ENCODE data around the gene STXBP3. TPM values are rescaled to one million over a fixed set of nuclear protein-coding genes. Genes with fewer than 3 reads are reported as not detected.

Gene STXBP3
- total and polyA plus RNA-seq, 9 of the 15 experiments (the other 6 are each of a cell fraction or from before 2014, with no cell fraction given) = 32.5 to 52.5 (median 39.2) TPM

DNA sequence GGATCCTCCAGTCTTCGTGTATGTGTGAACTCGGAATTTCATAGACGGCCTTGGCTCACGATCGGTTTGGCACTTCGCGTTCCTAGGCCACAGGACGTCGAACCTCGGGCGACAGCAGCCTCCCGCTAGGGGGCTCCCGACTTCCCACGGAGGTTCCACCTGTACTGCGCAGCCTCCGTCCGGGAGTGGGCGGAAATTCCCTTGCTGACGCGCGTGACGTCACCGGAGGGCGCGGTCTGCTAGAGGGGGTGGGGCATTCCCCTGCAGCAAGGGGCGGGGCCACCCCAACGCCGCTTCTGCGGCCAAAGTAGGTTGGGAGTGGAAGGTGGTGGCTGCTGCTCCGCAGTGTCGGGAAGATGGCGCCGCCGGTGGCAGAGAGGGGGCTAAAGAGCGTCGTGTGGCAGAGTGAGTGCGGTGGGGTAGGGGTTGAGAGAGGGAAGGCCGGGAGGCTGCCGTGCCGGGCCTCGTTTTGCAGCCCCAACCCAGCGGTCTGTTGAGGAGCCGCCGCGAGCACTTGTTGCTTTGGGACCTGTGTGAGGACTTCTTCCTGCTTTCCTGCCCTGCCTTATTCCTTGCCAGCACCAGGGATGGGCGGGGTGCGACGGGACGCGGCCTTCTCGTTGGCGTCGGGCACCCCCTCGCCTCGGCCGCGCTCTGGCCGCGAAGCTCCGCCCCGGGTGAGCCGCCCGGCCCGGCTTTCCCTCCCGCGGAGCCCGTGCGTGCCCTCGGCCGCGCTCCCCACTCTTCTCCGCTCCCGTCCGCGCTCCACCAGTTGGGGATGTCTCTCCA, at the start of gene STXBP3 (continued):
- peak; percentile 100 for TF ChIP-seq NBN (IDR thresholded peaks at IDR 0.05; ENCODE audit: low read depth)
- TF ChIP-seq NCOA6 (IDR thresholded peaks at IDR 0.05) = peak; percentile 98
- TF ChIP-seq, protein P1, sequence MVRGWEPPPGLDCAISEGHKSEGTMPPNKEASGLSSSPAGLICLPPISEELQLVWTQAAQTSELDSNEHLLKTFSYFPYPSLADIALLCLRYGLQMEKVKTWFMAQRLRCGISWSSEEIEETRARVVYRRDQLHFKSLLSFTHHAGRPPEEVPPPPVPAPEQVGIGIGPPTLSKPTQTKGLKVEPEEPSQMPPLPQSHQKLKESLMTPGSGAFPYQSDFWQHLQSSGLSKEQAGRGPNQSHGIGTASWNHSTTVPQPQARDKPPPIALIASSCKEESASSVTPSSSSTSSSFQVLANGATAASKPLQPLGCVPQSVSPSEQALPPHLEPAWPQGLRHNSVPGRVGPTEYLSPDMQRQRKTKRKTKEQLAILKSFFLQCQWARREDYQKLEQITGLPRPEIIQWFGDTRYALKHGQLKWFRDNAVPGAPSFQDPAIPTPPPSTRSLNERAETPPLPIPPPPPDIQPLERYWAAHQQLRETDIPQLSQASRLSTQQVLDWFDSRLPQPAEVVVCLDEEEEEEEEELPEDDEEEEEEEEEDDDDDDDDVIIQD (CRISPR knock-in tag; IDR thresholded peaks at IDR 0.05) = no peak
- TF ChIP-seq MAFG (tag; conservative IDR thresholded peaks at IDR 0.05) = no peak
- TF ChIP-seq, protein P2, sequence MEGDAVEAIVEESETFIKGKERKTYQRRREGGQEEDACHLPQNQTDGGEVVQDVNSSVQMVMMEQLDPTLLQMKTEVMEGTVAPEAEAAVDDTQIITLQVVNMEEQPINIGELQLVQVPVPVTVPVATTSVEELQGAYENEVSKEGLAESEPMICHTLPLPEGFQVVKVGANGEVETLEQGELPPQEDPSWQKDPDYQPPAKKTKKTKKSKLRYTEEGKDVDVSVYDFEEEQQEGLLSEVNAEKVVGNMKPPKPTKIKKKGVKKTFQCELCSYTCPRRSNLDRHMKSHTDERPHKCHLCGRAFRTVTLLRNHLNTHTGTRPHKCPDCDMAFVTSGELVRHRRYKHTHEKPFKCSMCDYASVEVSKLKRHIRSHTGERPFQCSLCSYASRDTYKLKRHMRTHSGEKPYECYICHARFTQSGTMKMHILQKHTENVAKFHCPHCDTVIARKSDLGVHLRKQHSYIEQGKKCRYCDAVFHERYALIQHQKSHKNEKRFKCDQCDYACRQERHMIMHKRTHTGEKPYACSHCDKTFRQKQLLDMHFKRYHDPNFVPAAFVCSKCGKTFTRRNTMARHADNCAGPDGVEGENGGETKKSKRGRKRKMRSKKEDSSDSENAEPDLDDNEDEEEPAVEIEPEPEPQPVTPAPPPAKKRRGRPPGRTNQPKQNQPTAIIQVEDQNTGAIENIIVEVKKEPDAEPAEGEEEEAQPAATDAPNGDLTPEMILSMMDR (IDR thresholded peaks at IDR 0.05 in 2 of 3, conservative IDR thresholded peaks at IDR 0.05 in 1 of 3; ENCODE audit: insufficient read depth in 2 of 3, low read depth in 1 of 3, low read length in 3 of 3) = peak; percentile 83 to 98 (median 94)
- TF ChIP-seq, protein P3, sequence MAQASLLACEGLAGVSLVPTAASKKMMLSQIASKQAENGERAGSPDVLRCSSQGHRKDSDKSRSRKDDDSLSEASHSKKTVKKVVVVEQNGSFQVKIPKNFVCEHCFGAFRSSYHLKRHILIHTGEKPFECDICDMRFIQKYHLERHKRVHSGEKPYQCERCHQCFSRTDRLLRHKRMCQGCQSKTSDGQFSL (CRISPR knock-in tag; IDR thresholded peaks at IDR 0.05) = peak; percentile 80; the same call in 1 of the 2 replicates
- TF ChIP-seq, protein P3 (tag; IDR thresholded peaks at IDR 0.05) = peak in 1 of 2 experiments; percentile 71; a peak in 2 of 4 replicates
- TF ChIP-seq ZNF311 (CRISPR knock-in tag; IDR thresholded peaks at IDR 0.05) = no peak; the same call in 1 of the 2 replicates
- TF ChIP-seq NONO (IDR thresholded peaks at IDR 0.05; ENCODE audit: low read depth in 2 of 2, low read length in 1 of 2) = peak; percentile 39 to 61; a peak in 3 of 4 replicates
- peak; percentile 62 to 90 for TF ChIP-seq RCOR1 (IDR thresholded peaks at IDR 0.05; ENCODE audit: borderline replicate concordance in 1 of 2, low read depth in 2 of 2, low read length in 2 of 2)
- TF ChIP-seq, protein P4, sequence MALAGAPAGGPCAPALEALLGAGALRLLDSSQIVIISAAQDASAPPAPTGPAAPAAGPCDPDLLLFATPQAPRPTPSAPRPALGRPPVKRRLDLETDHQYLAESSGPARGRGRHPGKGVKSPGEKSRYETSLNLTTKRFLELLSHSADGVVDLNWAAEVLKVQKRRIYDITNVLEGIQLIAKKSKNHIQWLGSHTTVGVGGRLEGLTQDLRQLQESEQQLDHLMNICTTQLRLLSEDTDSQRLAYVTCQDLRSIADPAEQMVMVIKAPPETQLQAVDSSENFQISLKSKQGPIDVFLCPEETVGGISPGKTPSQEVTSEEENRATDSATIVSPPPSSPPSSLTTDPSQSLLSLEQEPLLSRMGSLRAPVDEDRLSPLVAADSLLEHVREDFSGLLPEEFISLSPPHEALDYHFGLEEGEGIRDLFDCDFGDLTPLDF (CRISPR knock-in tag; IDR thresholded peaks at IDR 0.05) = no peak; the same call in 1 of the 2 replicates
- no peak; the same call in none of the 2 replicates for TF ChIP-seq TARDBP (IDR thresholded peaks at IDR 0.05)
- TF ChIP-seq CHD2 (IDR thresholded peaks at IDR 0.05; ENCODE audit: low read depth, low read length) = peak; percentile 59; the same call in 1 of the 2 replicates
- TF ChIP-seq BRD9 (IDR thresholded peaks at IDR 0.05; ENCODE audit: low read depth, partially characterized antibody) = peak; percentile 51
- TF ChIP-seq ZNF143 (CRISPR knock-in tag; IDR thresholded peaks at IDR 0.05) = peak; percentile 18; the same call in 1 of the 2 replicates
- TF ChIP-seq ZFP1 (CRISPR knock-in tag; IDR thresholded peaks at IDR 0.05) = 0 out of 2 replicates have a peak, but pooled peaks have one; percentile 76
- TF ChIP-seq RBM14 (IDR thresholded peaks at IDR 0.05; ENCODE audit: borderline replicate concordance, insufficient read depth, low read depth, low read length) = no peak
- peak; percentile 48 for TF ChIP-seq NFE2 (IDR thresholded peaks at IDR 0.05; ENCODE audit: low read depth)
- TF ChIP-seq ELF1 (tag; IDR thresholded peaks at IDR 0.05) = peak; percentile 55
- TF ChIP-seq EWSR1 (IDR thresholded peaks at IDR 0.05; ENCODE audit: borderline replicate concordance, low read depth, partially characterized antibody) = no peak
- no peak for TF ChIP-seq PURB (CRISPR knock-in tag; IDR thresholded peaks at IDR 0.05; ENCODE audit: low read depth)
- TF ChIP-seq LEF1 (IDR thresholded peaks at IDR 0.05) = no peak
